Sigmoid colon (tissue), 7 donors: ENCODE measurements around the gene ITPR2. TPM values are rescaled to one million over a fixed set of nuclear protein-coding genes. Genes with fewer than 3 reads are reported as not detected.
A peak's percentile ranks its signal among the peaks of the same experiment; 100 is the strongest.
"Not testable (repeated sequence)": the region's sequence is repeated elsewhere in the genome, so short reads cannot be mapped to it uniquely, and the experiment has no call there.

Experiments used
- DNase-seq: peaks from one replicate; pipeline ENCODE4 v3.0.0-alpha.2; 2019
- H3K27ac ChIP-seq, 4 donors: fragments of 200-600 bp; sonication (generic); one replicate each; pipeline ENCODE4 v1.5.1; 2016 to 2019; ENCODE audit warnings: mild to moderate bottlenecking in 1 of 4
- H3K27me3 ChIP-seq, 3 donors: fragments of 200-600 bp; sonication (generic); one replicate each; pipeline ENCODE4 v1.5.1; 2019; ENCODE audit warnings: mild to moderate bottlenecking in 1 of 3
- H3K36me3 ChIP-seq, 4 donors: fragments of 200-600 bp; sonication (generic); one replicate each; pipeline ENCODE4 v1.5.1; 2016 to 2019
- H3K4me1 ChIP-seq, 4 donors: fragments of 200-600 bp; sonication (generic); one replicate each; pipeline ENCODE4 v1.5.1; 2017 to 2019
- H3K4me3 ChIP-seq, 4 donors: fragments of 200-600 bp; sonication (generic); one replicate each; pipeline ENCODE4 v1.5.1; 2017 to 2019; ENCODE audit warnings: mild to moderate bottlenecking in 2 of 4, moderate library complexity in 1 of 4
- H3K9me3 ChIP-seq, 4 donors: fragments of 200-600 bp in 3 of 4; sonication (generic) in 3 of 4; one replicate each; pipeline versions ENCODE4 v1.5.1 to v1.6.1; 2013 to 2019
- CTCF ChIP-seq, 4 experiments: fragments of 450-650 bp in 3 of 4; fragments of 200-600 bp in 1 of 4; IDR thresholded peaks; one replicate each; pipeline ENCODE4 v1.5.1; 2016 to 2019; ENCODE audit warnings: antibody characterized with exemption in 4 of 4, mild to moderate bottlenecking in 3 of 4, moderate library complexity in 2 of 4
- EP300 ChIP-seq, 4 donors: sonication (generic); formaldehyde crosslinking; IDR thresholded peaks; one replicate each; pipeline ENCODE4 v1.6.1; 2017; ENCODE audit warnings: antibody characterized with exemption in 4 of 4
- POLR2A ChIP-seq, 2 donors: fragments of 450-650 bp; IDR thresholded peaks; one replicate each; pipeline ENCODE4 v1.6.1; 2016; ENCODE audit warnings: antibody characterized with exemption in 2 of 2, mild to moderate bottlenecking in 2 of 2, moderate library complexity in 2 of 2
- POLR2AphosphoS5 ChIP-seq, 4 donors: sonication (generic); formaldehyde crosslinking; IDR thresholded peaks; one replicate each; pipeline ENCODE4 v1.6.1; 2017; ENCODE audit warnings: antibody characterized with exemption in 4 of 4
- WGBS, 2 donors: extraction: QIAGEN DNeasy Blood & Tissue Kit; methylation state at CpG; one replicate each; pipeline ENCODE4 v1.1.7; 2013; 5-methylcytosine and 5-hydroxymethylcytosine counted together
- intact Hi-C: fragments of 100-400 bp; cut with DNase I; formaldehyde crosslinking; loops from one replicate; pipeline ENCODE4 v1.15.1; 2023
- polyA plus RNA-seq, 3 donors: library from polyadenylated mRNA; stranded (reverse); fragments of 200-250 nt; gene quantifications; one replicate each; pipeline ENCODE4 v1.2.3, GENCODE V29; 2013
- total RNA-seq, 4 donors: library from RNA; depleted of rRNA; stranded (reverse); fragments of >200 nt; gene quantifications; one replicate each; pipeline ENCODE4 v1.1.0, GENCODE V29; 2016
- donor health status: healthy with polysubstance abuse.
- donor health status: Bipolar disorder and iron deficiency.
- donor health status: healthy.

ITPR2 gene
- total and polyA plus RNA-seq, 7 donors = 1.4 to 78.1 (median 58.9) TPM

- TF ChIP-seq EP300 (IDR thresholded peaks at IDR 0.05) = no peak
- TF ChIP-seq CTCF (IDR thresholded peaks at IDR 0.05) = no peak
- no peak for TF ChIP-seq POLR2A (IDR thresholded peaks at IDR 0.05)
- TF ChIP-seq POLR2AphosphoS5 (IDR thresholded peaks at IDR 0.05) = no peak
- Histone ChIP-seq H3K27ac (no peak overlapping the region), H3K36me3 (no peaks in the 10 kb centered on the region), H3K4me3 (no peak overlapping the region), H3K27me3 (no peaks in the 10 kb centered on the region), H3K4me1 (peaks cover 0 to 3% (median under 1%) of the 10 kb centered on the region in 4 donors), H3K9me3 (no peaks in the 10 kb centered on the region)
- WGBS, 2 donors = 88 to 94% methylated on average over 2 of the region's 2 CpGs
- DNase-seq = no peak
- intact Hi-C loops = no loop called here
Measured at GRCh38 chr12:26323673-26324072, 509.3 kb downstream of the ITPR2 start.

GRCh38 chr12:26319511-26319910, 513.5 kb downstream of the ITPR2 start:
- TF ChIP-seq EP300 (IDR thresholded peaks at IDR 0.05) (no peak), CTCF (IDR thresholded peaks at IDR 0.05) (no peak), POLR2AphosphoS5 (IDR thresholded peaks at IDR 0.05) (peak in 3 of 4 donors; percentile 9 to 45 (median 15))
- Histone ChIP-seq H3K4me3 (no peak overlapping the region), H3K9me3 (no peaks in the 10 kb centered on the region), H3K36me3 (no peaks in the 10 kb centered on the region), H3K4me1 (peaks cover 0 to 5% (median 2%) of the 10 kb centered on the region in 4 donors), H3K27me3 (no peaks in the 10 kb centered on the region), H3K27ac (peak overlapping the region in 3 of 4 donors; percentile 20 to 62 (median 25))
- peak; percentile 88 for DNase-seq
- intact Hi-C loops = no loop called here
- WGBS, 2 donors = 75 to 85% methylated on average over 5 of the region's 5 CpGs

- no peaks in the 10 kb centered on the region for H3K9me3 ChIP-seq
- peaks cover 0 to 5% (median 2%) of the 10 kb centered on the region in 4 donors for H3K4me1 ChIP-seq
- TF ChIP-seq POLR2AphosphoS5 (IDR thresholded peaks at IDR 0.05) = peak; percentile 27 to 68 (median 39)
- no peak for TF ChIP-seq CTCF (IDR thresholded peaks at IDR 0.05)
- peak in 1 of 4 donors; percentile 11 for TF ChIP-seq EP300 (IDR thresholded peaks at IDR 0.05)
- no peaks in the 10 kb centered on the region for H3K36me3 ChIP-seq
- no peaks in the 10 kb centered on the region for H3K27me3 ChIP-seq
- WGBS, 2 donors = 58 to 88% methylated on average over 5 of the region's 5 CpGs
- H3K27ac ChIP-seq = peak overlapping the region; percentile 20 to 62 (median 34)
- H3K4me3 ChIP-seq = no peak overlapping the region
- DNase-seq = peak; percentile 89
- intact Hi-C loops = no loop called here
Measured at GRCh38 chr12:26318661-26319068, 514.3 kb downstream of the ITPR2 start.

- intact Hi-C loops = no loop called here
- DNase-seq = no peak
- Histone ChIP-seq H3K4me1 (peaks cover 0 to 5% (median 2%) of the 10 kb centered on the region in 4 donors), H3K4me3 (no peak overlapping the region), H3K9me3 (no peaks in the 10 kb centered on the region), H3K27me3 (no peaks in the 10 kb centered on the region), H3K27ac (peak overlapping the region in 3 of 4 donors; percentile 40 to 62 (median 43)), H3K36me3 (no peaks in the 10 kb centered on the region)
- TF ChIP-seq POLR2A (IDR thresholded peaks at IDR 0.05) = no peak
- TF ChIP-seq POLR2AphosphoS5 (IDR thresholded peaks at IDR 0.05) = peak in 1 of 4 donors; percentile 5
Measured at GRCh38 chr12:26317942-26318575, 514.9 kb downstream of the ITPR2 start.

GRCh38 chr12:26314103-26314502, 518.9 kb downstream of the ITPR2 start:
- DNase-seq, intact Hi-C loops, H3K27me3 ChIP-seq: not testable (repeated sequence)

GRCh38 chr12:26310489-26310888, 522.5 kb downstream of the ITPR2 start:
- H3K27me3 ChIP-seq, H3K9me3 ChIP-seq, H3K36me3 ChIP-seq, intact Hi-C loops, H3K4me1 ChIP-seq, DNase-seq, H3K27ac ChIP-seq, H3K4me3 ChIP-seq: not testable (repeated sequence)
- WGBS, 2 donors = 77 to 87% methylated on average over 6 of the region's 6 CpGs

More at GRCh38 chr12:26314103-26314502, 518.9 kb downstream of the ITPR2 start:
- not testable (repeated sequence) for H3K4me1 ChIP-seq, H3K27ac ChIP-seq, H3K9me3 ChIP-seq, H3K36me3 ChIP-seq, H3K4me3 ChIP-seq
